HG03108 (cell line): ENCODE measurements around the gene MAML2.

Experiments used
- ATAC-seq: cut with Tn5 transposase; IDR thresholded peaks from one replicate; pipeline ENCODE4 v1.9.1; 2021; ENCODE audit warnings: moderate library complexity; ENCODE audit not compliant: unreplicated experiment

Gene MAML2

GRCh38 chr11:96107143-96107824, 235.7 kb downstream of the MAML2 start:
- ATAC-seq: no peak

- no peak for ATAC-seq
Observed at GRCh38 chr11:96106645-96107044, 236.3 kb downstream of the MAML2 start.

GRCh38 chr11:96105944-96106343, 237.1 kb downstream of the MAML2 start:
- ATAC-seq: no peak

GRCh38 chr11:96105197-96105895, 237.6 kb downstream of the MAML2 start:
- no peak for ATAC-seq

- no peak for ATAC-seq
Observed at GRCh38 chr11:96104496-96104895, 238.5 kb downstream of the MAML2 start.

DNA sequence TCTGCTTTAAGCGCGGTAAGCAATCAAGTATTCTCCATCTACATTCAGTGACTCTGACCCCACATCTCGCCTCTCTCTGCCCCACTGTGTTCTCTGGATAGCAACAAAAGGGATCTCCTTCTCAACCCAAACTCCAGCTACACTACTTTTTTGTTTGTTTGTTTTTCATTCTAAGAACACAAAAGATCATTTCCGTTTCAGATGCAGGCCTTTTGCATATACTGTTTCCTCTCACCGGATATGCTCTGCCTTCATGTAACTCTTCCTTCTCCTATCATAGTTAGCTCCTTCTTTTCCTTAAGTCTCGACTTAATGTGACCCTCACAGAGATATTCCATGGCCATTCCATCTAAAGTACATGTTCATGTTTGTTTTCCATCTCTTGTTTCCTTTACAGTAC, 239.3 kb downstream of the MAML2 start:
- no peak for ATAC-seq

DNA sequence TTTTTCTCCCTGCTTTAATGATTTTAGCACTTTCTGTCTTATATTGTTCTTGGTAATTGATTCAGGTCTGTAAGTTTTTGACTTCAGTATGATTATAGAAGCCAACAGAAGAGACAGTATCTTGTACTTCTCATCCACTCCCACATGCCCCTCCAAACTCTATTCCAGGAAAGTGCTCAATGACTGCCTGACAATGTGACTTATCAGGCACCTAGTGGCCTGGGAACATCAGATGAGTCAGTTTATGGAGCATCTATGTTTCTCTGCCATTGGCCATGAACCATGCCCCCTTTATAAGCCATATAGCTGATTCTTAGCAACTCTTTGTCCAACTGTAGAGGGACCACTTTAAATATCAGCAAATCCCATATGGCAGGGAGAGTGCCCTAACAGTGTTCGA, 239.9 kb downstream of the MAML2 start:
- ATAC-seq: no peak

GRCh38 chr11:96102664-96103078, 240.3 kb downstream of the MAML2 start:
- ATAC-seq: no peak

- no peak for ATAC-seq
Observed at GRCh38 chr11:96101146-96101545, 241.8 kb downstream of the MAML2 start.

DNA sequence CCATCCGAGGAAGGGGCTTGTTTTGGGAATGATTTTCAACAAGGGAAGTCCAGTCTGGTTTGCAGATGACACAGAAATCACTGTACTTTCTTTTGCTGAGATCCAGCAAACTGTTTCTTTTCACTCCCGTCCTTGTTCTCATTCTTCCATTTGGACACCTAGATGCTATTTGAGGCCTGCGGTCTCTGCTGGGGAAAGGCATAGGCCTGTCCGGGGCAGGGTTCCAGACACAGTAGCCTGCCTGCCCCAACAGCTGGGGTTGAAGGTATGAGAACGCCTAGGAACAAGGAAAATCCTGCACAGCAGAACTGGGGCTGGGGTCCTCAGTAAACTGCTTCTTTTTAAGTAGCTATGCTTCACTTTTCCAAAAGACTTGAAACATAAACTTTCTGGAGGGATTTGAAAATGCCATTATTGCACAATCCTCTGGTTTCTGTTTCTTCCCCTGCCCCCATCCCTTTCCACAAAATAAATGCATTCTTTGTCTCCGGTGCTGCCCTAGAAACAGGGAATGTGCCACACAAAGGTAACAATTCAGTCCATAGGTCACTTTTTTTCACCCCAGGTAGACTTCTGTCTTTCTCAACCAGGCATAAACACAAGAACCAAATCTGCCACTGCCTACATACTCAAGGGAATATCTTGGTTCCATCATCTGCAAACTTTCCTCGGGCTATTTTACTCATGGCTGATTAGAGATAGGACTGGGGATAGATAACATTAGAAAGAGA, 244.3 kb downstream of the MAML2 start:
- no peak for ATAC-seq

DNA sequence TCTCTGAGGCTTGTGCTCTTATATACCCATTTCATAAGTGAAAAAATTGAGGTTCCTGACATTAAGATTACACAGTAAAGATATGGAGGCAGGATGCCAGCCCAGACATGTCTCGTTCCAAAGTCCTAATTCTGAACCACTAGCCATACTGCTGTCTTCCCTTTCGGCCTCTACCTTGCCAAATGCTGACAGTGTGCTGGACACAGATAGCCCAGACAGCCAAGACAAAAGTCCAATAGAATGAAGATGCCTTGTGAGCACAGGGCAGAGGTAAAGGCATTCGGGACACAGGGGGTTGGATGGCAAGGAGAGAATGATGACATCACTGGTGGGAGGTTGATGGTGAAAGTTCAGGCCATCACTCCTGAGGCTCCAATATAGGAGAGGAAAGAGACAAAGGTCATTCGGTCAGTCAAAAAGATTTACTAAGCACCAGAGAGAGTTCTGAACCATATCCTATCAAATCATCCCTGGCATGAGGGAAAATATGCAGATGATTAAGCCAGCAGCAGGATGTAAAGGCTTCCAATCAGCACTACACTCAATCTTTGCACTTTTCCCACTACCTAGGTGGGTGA, 245.1 kb downstream of the MAML2 start:
- no peak for ATAC-seq

- ATAC-seq: no peak
Observed at GRCh38 chr11:96096360-96096759, 246.6 kb downstream of the MAML2 start.

DNA sequence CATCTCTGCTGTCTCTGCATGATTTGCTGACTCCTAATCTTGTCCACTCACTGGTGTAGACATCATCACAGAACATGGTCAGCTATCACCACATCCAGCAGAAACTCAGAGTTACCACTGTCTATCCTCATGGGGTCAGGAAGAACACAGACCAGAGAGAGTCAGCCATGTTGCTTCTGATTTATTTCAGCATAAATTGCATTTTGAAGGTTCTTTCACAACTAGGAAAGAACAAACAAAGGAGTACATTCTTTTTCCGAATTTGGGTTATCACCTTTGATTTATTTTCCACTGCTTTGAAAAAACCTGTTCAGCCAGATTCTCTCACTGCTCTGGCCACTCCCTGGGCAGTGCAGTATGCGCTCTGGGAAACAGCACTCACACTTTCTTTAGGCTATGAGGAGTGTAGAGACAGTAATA, 247.1 kb downstream of the MAML2 start:
- no peak for ATAC-seq

DNA sequence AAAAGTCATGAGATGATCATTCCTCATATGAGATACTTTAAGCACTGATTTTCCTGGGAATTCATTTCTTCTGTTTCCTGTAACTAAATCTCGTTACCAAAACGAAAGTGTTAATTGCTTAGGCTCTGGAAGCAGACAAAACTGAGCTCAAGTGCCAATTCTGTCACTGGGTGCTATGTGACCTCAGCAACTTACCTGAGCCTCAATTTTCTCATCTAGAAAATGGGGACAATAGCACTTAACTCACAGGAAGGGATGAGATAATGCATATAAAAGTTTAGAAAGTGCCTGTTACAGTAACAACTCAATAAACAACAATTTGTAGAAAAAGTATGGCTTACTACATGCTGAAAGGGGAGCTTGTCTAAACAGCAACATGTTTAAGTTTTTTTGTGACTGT, 248.8 kb downstream of the MAML2 start:
- ATAC-seq: no peak

DNA sequence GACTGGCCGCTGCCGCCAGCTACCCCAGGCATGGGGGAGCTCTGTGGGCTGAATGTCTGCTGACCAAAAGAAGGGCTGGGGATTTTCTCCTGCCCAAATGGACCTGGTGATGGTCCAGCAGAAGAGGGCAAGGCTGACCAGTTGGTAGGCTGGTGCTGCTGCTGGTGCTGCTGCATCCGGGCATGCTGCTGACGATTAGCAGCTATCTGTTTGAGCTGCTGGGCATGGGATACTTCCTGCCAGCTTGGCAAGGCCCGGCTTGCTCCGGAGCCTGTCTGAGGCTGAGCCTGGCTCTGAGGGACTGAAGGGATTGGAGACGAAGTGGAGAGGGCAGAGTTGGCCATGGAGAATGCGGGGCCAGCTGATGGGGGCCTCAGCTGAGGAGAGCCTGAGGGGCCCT, 250.5 kb downstream of the MAML2 start:
- ATAC-seq: no peak

- no peak for ATAC-seq
Observed at GRCh38 chr11:96091476-96091875, 251.5 kb downstream of the MAML2 start.

DNA sequence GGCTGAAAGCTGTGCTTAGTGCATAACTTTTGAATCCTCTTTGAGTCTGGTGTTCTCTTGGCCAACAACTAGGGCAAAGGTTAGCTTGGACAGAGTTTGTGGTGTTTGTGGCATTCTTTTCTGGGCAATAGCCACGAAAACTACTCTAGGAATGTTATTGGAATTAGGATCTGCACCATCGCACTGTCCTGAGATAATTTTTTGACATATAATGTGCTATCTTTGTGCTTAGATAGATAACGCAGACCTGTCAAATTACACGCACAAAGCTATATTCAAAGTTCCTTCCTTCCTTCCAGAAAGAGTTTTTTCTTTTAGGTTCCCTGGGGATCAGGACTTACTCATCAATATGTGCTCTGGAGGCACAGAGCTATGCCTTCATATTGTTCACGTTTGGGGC, 252.3 kb downstream of the MAML2 start:
- no peak for ATAC-seq

DNA sequence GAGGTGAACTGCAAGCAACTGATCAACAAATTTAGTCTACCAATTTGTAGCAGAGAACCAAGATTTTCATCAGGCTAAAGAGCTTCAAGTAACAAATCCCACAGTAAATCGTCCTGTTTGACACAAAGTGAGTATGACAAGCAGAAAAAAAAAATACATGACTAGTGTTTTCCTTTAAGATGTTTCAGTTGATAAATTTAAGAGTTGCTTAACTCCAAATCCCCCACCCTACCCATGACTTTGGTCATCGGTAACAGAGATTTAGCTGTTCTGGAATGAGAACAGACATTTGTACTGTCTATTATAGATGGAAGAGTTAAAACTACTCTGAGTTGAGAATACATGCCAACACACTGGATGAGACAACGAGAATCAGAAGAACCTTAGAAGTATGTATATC, 254.1 kb downstream of the MAML2 start:
- ATAC-seq: no peak

DNA sequence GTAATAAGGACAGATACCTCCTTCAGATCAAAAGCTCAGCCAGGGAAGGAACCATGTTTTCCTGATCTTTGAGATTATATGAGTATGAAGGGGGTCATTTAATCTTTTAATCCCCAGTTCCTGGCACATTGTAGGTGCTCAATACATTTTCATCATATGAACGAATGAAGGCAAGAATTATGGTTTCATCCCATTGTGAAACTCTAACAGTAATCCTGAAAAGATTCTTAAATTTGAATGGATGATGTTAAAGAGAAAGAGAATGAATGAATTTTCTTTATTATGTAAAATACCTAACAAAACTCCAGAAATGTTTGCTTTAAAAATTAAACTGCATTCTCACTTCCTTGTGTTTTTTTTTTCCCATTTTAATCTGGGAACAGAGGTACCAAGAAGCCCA, 256.9 kb downstream of the MAML2 start:
- ATAC-seq: no peak

DNA sequence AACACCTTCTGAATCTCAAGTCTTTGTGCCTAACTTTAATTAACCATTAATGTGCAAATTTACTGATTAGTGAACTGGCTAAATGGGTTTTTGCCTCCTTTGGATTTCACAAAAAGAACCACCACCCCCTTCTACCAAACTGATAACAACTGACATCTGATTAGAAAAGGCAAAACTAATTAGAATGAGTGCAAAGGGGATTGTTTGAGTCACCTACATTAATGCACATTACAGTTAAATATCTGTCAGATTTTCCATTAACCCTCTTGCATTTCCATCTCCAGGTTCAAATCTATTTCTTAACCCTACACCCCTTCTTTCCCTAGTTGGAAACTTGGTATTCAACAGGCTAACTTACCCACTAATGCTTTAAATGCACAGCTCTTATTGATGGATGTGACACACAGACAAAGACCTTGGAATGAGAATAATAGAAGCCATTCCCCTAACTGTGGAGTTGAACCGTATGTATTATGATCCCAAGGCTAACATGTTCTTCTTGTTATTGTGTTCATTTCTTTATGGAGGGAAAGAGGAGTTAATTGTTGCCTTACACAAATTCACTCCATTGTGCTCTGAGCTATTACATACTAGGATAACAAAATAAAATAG, 257.6 kb downstream of the MAML2 start:
- no peak for ATAC-seq

DNA sequence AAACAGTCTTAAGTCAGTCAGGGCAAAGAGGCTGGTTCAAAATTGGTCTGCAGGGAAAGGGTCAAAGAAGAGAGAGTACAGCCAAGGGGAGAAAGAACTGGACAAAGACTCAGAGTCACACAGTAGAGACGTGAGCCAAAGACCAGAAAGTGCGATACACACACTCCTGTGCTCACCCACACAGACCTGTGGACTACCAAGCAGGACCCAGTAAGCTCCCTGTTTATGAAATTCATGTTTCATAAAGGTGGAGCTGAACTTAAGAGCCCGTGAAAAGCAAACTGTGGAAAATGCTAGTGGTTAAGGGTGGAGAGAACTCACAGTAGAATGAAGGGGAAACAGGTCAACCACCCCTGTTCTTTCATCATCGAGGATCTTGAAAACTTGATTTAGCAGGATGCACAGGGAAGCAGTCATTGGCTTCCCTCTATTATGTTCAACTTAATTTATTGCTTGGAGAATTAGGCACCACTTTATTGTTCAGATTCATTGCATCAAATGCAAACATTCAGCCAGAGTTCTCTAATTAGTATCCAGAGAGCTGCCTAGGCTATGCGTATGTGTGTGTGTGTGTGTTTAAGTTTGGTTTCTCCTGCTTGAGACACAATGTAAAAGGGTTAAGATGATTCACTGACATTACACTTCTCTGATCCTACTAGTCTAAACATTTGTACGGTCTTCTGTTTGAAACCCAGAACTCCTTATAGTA, 258.2 kb downstream of the MAML2 start:
- no peak for ATAC-seq
